Activated CD4-positive, alpha-beta T cell treated with anti-CD3 and anti-CD28 coated beads, Interleukin-2, amount 50 U/mL, for 24 hours (primary cell): ENCODE results near the gene HAGH.
"Not testable (repeated sequence)": the region's sequence is repeated elsewhere in the genome, so short reads cannot be mapped to it uniquely, and the experiment has no call there.

Experiments
- DNase-seq, 2 donors: peaks; one replicate each; pipeline ENCODE4 v3.0.0-alpha.2; 2020; ENCODE audit warnings: low read depth in 1 of 2, low spot score in 1 of 2

Gene HAGH

DNA sequence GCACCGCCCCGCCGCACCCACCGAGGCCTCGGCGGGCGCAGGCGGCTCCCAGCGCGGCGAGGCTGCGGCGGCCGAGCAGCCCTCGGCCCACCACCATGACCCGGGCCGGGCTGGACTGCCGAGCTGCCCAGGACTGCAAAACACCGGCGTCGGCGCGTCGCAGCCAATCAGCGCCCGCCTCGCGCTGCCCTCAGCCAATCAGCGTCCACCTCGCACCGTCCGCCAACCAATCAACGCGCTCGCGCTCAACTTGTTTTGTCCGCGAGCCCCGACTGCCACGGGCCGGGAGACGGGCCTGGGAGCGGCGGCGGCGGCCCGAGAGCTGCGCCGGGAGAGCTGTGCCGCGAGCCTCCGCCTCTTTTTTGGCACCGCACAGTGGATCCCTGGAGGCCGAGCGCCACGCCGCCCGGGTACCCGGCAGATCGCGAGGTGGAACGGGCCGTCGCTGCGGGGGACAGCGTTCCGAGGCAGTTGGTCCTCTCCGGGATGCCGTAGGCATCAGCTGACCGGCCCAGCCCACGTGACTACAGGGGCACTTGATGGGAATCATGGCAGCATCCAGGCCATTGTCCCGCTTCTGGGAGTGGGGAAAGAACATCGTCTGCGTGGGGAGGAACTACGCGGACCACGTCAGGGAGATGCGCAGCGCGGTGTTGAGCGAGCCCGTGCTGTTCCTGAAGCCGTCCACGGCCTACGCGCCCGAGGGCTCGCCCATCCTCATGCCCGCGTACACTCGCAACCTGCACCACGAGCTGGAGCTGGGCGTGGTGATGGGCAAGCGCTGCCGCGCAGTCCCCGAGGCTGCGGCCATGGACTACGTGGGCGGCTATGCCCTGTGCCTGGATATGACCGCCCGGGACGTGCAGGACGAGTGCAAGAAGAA, at the start of gene HAGH, which contains the start of gene FAHD1:
TSS of gene HAGH (minus strand) at position 135 of the 883 bp plus-strand sequence. CDS start at position 97, 38 bp downstream.
TSS of gene FAHD1 (plus strand) at position 516 of the 883 bp plus-strand sequence. CDS start at position 549, 33 bp downstream.
- DNase-seq: peak; percentile 82 to 87

DNA sequence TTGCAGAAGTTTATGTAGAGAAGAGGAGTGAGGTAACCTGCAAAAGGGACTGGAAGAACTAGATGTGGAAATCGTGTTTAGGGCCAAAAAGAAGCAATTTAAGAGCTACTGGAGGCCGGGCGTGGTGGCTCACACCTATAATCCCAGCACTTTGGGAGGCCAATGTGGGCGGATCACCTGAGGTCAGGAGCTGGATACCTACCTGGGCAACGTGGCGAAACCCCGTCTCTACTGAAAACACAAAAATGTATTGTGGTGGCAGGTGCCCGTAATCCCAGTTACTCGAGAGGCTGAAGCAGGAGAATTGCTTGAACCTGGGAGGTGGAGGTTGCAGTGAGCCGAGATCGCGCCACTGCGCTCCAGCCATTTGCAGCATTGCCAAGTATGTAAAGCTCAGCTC, 49.4 kb upstream of the HAGH start:
- DNase-seq: not testable (repeated sequence)

DNA sequence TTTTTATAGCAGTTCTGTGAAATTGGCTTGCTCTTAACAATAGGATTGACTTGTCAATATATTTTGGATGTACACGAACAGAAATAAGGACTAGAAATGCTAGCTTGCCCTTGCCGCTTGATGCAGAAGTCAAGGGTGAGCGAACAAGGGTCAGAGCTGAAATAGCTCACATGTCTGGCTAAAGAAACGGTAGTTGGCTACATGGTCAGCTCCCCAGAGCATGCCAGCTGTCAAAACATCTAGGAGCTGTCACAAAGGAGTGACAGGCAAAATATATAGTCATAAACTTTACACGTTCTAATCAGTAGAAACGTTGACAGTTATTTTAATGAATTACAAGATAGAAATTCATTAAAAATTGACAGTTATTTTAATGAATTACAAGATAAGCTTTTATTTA, 48.2 kb upstream of the HAGH start:
- DNase-seq: no peak

DNA sequence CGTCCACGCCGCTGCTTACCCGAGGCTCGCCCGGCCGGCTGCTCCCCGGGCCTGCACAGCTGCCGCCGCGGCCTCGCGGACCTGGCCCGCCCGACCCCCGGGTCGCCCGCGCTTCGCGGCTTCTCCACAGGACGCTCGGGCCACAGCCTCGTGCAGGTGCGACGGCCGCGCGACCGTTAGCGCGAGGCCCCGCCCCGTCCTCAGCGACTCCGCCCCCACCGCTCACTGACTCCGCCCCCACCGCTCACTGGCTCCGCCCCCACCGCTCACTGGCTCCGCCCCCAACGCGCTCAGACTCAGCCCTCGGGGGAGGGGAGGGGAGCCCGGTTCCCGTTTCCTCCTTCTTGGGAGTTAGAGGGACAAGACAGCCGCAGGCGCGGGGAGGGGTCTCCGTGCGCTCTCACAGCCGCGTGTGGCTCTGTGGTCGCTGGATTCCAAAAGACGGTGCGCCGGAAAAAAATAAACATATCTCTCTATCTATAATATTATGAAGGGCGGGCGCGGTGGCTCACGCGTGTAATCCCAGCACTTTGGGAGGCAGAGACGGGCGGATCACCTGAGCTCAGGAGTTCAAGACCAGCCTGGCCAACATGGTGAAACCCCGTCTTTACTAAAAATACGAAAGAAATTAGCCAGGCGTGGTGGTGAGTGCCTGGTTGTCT, 45.5 kb upstream of the HAGH start, which contains the start of gene MEIOB:
TSS of gene MEIOB (minus strand) at position 191 of the 662 bp plus-strand sequence. CDS start 3,989 bp downstream, outside the sequence.
- peak in 1 of 2 donors; percentile 19 for DNase-seq

DNA sequence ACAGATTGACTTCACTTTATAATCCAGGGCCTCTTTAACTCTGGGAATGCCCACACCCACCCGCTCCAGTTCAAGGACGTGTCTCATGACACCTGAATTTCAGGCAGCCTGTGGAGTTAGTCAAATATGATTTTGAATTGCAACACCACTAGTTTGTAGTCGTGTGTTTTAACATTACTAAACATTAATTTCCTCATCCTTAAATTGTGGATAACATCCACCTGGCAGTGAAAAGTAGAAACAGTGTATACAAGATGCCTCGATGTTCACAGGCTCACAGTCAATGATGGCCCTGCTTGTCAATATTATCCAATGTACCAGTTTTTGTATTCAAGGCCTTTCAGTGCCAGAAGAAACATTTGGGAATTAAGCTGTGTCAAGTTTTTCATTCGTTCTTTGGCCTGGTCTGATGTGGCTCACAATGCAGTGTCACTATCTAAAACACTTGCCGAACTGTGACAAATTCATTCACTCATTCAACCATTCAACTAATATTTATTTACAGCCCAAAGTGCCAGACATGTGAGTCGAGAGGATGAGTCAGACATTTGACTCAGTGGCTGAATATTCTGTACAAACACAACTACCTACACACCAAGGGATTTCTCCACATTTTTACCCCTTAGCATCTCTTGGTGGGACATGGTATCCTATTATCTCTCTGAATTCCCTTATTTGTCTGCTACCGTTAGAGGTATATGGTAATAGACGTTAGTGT, 43.9 kb upstream of the HAGH start:
- DNase-seq: no peak

DNA sequence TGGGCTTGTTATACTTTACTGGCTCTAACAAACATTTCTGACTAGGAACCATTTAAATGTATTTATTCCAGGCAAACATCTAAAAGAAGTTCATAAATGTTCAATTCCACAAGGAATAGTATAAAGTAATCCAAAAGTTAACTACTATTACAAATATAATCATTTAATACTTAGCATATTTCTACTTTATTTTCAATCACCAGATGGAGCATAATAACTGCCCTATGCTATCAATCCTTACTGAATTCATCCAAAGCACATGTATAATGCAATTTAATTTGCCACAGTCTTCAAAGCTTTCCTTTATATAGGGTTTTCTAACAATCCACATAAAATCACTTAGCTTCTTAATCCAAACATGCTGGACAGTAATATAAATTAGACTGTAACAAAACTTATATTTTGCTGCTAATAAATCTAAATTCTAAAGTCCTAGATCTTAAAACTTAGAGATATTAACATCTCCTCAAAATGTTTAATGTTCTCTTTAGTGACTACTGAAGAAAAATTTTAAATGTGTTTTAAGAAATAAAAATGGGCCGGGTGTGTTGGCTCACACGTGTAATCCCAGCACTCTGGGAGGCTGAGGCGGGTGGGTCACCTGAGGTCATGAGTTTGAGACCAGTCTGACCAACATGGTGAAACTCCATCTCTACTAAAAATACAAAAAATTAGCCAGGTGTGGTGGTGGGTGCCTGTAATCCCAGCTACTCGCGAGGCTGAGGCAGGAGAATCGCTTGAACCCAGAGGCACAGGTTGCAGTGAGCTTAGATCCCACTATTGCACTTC, 39.5 kb upstream of the HAGH start:
- no peak for DNase-seq

DNA sequence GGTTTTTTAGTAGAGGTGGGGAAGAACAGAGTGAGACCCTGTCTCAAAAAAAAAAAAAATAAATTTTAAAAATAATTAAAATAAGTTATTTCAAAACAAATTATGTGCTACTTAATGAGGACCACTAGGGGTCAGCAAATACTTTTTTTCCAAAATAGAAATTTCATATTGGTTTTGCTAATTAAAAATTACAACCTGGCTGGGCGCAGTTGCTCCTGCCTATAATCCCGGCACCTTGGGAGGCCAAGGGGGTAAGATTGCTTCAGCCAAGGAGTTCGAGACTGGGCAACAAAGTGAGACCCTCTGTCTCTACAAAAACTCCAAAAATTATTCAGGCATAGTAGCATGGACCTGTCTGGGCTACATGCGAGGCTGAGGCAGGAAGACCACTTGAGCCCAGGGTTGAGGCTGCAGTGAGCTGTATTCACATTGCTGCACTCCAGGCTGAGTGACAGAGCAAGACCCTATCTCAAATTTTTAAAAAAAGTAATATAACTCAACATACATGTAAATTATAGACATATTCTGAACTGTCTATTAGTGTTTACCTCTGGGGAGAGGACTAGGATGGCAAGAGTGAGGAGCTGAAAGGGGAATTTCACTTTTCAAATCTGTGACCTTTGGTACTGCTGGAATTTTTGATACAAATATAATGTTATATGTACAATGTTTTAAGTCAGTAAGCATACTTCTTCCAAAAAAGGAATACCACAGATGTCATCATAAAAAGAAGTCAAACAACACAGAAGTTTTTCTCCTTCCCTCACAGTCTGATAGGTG, 37.2 kb upstream of the HAGH start:
- no peak for DNase-seq

DNA sequence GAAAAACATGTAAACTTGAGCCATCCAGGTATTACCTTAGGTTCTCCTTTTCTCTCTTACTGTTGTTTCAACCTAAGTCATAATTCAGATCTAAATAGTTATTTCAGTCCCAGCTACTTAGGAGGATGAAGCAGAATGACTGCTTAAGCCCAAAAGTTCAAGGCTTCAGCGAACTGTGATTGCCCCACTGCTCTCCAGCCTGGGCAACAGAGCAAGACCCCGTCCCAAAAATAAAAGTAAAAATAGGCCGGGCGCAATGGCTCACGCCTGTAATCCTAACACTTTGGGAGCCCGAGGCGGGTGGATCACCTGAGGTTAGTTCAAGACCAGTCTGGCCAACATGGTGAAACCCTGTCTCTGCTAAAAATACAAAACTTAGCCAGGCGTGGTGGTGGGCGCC, 35.8 kb upstream of the HAGH start:
- no peak for DNase-seq

DNA sequence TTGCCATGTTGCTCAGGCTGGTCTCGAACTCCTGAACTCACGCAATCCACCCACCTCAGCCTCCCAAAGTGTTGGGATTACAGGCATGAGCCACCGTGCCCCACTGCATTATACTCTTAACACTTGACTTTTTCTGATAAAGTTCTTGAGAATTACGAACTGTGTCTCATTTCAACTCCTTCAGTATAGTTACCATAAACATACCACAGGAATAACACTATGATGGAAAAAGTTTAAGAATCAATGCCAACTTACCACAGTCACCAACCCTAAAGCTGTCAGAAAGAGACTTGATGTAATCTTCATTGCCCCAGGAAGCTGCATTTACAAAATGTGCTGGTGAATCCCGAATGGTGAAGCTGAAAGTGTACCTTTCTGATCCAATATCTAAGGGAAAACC, 35.1 kb upstream of the HAGH start:
- DNase-seq: no peak

DNA sequence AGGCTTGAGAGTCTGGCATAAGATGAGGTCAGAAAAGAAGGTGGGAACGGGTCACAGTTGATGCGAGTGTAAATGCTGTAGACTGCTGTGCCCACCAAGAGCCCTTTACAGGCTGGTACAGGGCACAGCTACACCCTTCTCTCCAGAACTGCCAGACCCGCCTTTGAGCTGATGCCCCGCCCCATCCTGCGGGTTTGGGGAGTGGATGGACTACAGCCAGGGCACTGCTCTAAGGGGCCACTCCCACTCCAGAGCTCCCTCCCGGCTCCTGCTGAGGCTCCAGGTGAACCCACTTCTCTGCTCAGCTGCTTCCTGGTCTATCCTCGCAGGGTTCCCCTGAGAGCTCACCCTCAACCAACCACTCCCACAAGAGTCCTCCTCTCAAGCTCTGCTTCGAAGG, 33.0 kb upstream of the HAGH start:
- no peak for DNase-seq

DNA sequence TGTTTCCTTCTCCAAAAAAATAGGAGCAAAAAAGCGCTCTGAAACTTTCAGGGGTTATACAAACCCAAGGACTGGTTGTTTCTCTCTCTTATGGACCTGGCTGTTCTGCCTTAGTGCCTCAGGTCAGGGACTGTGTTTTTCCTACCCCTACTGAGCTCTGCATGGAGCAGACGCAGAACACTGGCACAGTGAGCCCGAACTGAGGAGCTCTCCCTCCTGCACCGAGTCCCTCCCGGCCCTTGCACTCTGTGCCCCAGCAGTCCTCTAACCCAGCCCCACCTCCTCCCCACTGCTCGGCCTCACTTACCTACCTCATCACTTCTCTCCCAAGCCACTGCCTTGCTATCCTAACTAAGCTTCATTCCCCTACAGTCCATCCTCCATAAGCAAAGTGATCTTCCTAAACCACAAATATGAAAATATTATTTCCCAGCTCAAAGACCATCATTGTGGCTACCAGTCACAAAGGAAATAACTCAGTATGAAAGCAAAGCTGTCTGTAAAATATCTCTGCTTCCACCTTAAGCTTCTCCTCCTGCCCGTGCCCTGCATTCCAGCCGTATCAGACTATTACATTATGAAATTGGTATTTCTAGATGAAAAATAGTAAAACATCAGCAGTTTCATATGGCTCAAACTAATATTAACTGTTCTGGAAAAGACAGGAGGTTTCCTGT, 31.7 kb upstream of the HAGH start:
- no peak for DNase-seq

DNA sequence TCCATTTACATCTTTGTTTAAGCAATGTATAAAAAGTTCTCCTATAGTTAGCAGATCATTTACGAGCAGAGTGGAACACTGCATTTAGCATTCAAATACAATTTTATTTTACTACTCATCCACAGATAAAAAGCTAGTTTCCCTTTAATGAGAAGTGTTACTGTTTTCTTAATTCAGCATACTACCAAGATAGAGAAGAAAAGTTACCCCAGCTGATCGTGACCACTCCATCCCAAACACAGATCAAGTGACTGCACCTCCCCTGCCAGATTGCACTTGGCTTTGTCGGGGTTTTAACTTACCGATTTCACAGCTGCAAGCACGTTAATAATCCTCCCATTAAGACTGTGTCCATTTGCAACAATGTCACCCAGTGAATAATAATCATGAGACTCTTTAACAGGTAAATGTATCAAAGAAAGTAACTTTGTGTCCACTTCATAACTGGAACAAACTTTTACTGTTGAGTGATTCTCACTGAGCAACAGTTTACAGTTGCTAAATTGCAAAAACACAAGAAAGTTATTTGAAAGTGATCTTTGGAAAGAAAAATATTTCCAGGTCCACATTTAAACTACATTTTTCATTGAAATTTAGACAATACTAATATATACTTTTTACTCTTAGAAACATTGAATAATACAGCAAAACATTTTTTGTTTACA, 30.9 kb upstream of the HAGH start:
- DNase-seq: no peak

DNA sequence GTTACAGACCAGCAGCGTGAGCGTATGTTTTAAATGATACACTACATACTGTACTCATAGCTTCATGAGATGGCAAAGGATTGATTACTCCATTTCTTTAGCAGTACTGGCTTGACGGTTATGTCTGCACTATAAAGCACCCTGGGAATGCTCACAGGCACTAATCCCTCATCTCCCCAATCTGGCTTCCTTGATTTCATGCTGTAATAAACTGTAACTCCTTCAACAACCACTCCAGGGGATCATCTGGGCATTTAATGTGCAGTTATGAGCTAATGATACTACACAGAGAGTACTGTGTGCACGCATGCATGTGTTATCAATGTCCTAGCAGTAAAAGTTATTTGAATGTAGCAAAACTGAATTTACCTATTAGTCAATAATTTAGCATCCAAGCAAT, 25.2 kb upstream of the HAGH start:
- no peak for DNase-seq

DNA sequence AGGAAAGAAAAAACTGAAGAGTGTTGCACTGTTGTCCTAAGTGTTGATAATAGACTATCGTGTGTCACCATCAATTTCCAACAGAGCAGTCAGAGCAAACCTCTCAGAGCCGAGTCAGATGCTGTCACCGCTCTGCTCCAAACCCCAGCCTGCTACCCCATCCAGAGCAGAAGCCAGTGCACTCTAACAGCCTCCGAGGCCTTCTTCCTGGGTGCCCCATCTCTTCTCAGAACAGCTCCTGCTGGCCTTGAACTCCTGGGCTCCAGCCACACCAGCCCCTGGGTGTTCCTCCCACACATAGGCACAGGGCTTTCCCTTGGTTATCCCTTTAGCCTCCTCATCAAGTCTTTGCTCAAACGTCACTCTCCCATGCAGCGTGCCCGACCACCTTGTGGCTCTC, 24.4 kb upstream of the HAGH start:
- DNase-seq: no peak

DNA sequence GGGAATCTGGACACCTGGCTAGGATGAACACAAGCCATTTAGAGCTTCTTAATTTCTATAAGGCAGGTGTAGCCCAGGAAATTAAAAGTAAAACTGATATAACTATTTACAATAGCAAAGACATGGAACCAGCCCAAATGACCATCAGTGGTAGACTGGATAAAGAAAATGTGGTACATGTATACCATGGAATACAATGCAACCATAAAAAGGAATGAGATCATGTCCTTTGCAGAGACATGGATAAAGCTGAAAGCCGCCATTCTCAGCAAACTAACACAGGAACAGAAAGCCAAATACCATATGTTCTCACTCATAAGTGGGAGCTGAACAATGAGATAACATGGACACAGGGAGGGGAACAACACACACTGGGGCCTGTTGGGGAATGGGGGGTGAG, 19.8 kb upstream of the HAGH start:
- DNase-seq: no peak

DNA sequence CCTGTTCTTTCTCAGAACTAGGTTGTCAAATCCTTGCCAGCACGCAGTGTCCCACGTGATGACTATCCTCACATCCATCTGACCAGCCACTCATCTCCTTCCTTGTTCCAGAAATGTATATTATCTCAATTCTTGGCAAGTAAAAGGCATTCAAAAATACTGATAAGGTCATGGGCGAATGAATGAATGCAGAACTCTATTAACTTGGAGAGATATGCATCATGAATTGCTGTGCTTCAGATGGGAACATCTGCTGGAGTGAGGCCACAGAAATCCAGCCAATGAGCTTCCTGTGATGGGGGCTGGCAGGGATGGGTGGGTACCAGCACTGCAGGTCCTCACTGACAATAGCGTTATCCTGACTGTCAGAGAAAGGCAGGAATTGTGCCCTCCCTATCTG, 19.4 kb upstream of the HAGH start:
- no peak for DNase-seq

DNA sequence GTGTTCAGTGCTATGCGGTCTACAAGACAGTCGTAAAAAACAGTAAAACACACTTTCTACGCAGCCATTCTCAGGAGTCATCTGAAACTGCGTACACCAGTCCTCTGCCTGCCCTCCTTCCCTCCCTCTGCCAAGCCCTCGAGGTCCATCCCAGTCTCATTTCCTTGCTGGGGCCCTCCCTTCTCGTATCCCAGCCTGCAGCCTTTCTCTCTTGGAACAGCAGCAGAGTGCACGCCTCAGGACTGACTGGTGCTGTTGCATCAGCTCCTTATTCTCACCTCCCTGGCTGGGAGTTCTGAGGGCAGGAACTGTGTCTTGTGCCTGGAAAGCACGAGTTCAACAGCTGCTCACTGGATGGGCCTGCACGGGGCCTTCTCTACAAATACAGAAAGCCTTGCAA, 12.9 kb upstream of the HAGH start:
- DNase-seq: no peak

DNA sequence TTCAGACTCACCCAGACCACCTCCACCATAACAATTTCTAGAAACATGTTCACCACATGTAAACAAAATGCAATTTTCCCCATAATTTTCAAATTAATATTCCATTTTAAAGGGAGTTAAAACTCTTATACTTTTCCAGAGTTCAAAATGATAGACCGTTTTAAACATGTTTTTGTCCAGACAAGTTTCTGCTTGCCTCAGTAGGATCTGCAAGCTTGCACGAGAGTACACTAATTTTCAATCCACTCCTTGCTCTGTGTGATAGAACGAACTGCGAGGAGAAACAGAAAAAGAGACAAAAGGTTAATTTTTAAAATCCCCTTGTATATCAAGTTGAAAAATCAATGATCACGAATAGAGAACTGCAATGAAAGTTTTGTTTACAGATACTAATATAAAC, 7.5 kb upstream of the HAGH start:
- no peak for DNase-seq

DNA sequence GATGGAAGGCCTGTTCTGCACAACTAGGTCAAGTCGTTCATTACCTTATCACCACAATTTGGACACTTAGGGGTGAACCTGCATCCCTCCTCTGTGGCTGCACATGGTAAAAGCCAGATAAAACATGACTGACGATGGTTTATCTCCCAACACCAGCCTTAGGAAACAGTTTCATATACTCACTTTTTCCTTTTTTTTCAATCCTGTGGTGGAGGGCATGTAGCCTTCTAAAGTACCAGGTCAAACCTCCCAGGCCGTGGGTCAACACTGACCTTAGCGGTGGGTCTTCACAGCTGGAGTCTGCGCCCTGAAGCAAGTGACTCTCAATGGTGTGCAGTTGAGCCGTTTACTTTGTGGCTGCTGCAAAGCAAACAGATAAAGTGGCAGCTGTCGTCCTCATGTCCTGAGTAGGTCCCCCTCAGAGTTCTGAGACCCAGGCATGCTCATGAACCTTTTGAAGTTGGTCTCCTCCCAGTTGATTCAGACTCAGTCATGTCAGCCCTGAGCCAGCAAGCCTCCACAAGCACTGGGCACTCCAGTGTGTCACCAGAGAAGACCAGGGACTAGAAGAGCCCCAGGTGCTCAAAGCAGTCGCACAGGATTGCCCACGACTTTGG, 6.3 kb upstream of the HAGH start:
- DNase-seq: no peak
